ENCODE data around the gene PCDHB16. TPM values are rescaled to one million over a fixed set of nuclear protein-coding genes. Genes with fewer than 3 reads are reported as not detected.
"Not testable (repeated sequence)": the region's sequence is repeated elsewhere in the genome, so short reads cannot be mapped to it uniquely, and the experiment has no call there.

The PCDHB16 gene
- total RNA-seq, 6 donors from 2014 or later, result 1.6 to 4.9 (median 2.1) TPM

DNA sequence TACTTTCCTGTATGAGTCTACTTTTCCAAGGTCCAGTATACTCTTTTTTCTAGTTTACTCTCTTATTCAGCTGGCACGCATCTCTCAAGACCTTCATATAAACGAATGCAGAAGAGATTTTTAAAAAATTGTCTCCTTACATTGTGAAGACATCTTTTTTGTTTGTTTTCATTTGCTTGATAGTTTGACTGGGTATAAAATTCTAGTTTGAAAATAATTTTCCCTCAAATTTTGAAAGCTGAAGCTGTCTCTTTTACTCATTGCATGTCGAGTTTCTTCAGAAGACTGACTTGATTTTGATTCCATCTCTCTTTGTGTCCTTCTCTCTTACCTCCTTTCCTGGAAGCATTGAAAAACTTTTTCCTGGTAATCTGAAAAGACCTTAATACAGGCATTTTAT is 14.2 kb downstream of the PCDHB16 start:
- no peak overlapping the region for H3K27ac ChIP-seq
- no peak for ATAC-seq (ENCODE audit: low FRiP score in 2 of 2)
- no peaks in the 10 kb centered on the region for H3K36me3 ChIP-seq
- peaks cover 25 to 64% (median 48%) of the 10 kb centered on the region in 4 donors for H3K9me3 ChIP-seq
- H3K4me3 ChIP-seq, result no peak overlapping the region
- no peaks in the 10 kb centered on the region for H3K27me3 ChIP-seq
- DNase-seq, result no peak
- TF ChIP-seq POLR2AphosphoS5 (IDR thresholded peaks at IDR 0.05) (no peak), POLR2A (IDR thresholded peaks at IDR 0.05) (no peak), EP300 (IDR thresholded peaks at IDR 0.05) (no peak)
- TF ChIP-seq, protein P1, sequence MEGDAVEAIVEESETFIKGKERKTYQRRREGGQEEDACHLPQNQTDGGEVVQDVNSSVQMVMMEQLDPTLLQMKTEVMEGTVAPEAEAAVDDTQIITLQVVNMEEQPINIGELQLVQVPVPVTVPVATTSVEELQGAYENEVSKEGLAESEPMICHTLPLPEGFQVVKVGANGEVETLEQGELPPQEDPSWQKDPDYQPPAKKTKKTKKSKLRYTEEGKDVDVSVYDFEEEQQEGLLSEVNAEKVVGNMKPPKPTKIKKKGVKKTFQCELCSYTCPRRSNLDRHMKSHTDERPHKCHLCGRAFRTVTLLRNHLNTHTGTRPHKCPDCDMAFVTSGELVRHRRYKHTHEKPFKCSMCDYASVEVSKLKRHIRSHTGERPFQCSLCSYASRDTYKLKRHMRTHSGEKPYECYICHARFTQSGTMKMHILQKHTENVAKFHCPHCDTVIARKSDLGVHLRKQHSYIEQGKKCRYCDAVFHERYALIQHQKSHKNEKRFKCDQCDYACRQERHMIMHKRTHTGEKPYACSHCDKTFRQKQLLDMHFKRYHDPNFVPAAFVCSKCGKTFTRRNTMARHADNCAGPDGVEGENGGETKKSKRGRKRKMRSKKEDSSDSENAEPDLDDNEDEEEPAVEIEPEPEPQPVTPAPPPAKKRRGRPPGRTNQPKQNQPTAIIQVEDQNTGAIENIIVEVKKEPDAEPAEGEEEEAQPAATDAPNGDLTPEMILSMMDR (IDR thresholded peaks at IDR 0.05), result no peak
- no peaks in the 10 kb centered on the region for H3K4me1 ChIP-seq
- 44 to 55% methylated on average over 3 of the region's 3 CpGs for WGBS, 2 donors

DNA sequence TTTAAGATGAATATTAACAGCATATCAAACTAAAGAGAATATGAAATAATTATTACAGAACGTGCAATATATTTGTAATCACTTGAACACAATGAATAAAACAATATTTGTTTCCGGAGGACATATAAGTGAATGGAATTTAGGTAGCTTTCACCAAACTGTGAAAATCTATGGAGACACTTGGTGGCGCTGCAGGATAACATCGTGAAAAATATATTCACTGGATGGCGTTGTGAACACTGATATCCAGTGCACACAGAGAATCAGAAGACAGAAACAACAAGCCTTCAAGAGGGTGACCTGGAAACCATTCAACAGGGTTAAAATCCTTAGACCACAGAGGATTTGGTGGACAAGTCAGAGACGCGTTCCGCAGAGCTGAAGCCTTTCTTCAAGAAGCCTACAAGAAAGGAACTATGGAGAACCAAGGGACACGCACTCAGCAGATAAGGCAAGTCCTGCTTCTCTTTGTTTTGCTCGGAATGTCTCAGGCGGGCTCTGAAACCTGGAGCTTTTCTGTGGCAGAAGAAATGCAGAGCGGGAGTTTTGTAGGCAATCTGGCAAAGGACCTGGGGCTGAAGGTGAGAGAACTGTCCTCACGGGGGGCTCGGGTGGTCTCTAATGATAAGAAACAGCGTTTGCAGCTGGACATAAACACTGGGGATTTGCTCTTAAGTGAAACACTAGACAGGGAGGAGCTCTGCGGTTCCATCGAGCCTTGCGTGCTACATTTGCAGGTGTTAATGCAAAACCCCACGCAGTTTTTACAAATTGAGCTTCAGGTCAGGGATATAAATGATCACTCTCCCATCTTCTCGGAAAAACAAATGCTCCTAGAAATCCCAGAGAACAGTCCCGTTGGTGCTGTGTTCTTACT is 17.4 kb downstream of the PCDHB16 start, which contains the start of gene PCDHB11:
PCDHB11 (plus strand) TSS at position 269 of the 877 bp plus-strand sequence; CDS start at position 417, 148 bp downstream.
- no peak for DNase-seq
- WGBS, 2 donors, result 34 to 44% methylated on average over 21 of the region's 21 CpGs

DNA sequence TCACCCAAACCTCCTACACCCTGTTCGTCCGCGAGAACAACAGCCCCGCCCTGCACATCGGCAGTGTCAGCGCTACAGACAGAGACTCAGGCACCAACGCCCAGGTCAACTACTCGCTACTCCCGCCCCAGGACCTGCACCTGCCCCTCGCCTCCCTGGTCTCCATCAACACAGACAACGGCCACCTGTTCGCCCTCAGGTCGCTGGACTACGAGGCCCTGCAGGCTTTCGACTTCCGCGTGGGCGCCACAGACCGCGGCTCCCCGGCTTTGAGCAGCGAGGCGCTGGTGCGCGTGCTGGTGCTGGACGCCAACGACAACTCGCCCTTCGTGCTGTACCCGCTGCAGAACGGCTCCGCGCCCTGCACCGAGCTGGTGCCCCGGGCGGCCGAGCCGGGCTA is 18.9 kb downstream of the PCDHB16 start:
- WGBS, 2 donors, result 30 to 33% methylated on average over 9 to 13 of the region's 38 CpGs
- ATAC-seq (ENCODE audit: low FRiP score in 2 of 2); H3K27ac ChIP-seq; H3K4me3 ChIP-seq; H3K36me3 ChIP-seq; H3K4me1 ChIP-seq; H3K27me3 ChIP-seq: not testable (repeated sequence)
- peak in 1 of 2 donors; percentile 69 for DNase-seq
- H3K9me3 ChIP-seq, result peaks cover 25 to 57% (median 50%) of the 10 kb centered on the region in 4 donors

More for the DNA sequence above, 17.4 kb downstream of the PCDHB16 start, which contains the start of gene PCDHB11:
- no peaks in the 10 kb centered on the region for H3K27me3 ChIP-seq
- H3K36me3 ChIP-seq, result no peaks in the 10 kb centered on the region
- H3K4me1 ChIP-seq, result no peaks in the 10 kb centered on the region
- TF ChIP-seq POLR2A (IDR thresholded peaks at IDR 0.05) (no peak), POLR2AphosphoS5 (IDR thresholded peaks at IDR 0.05) (no peak), EP300 (IDR thresholded peaks at IDR 0.05) (no peak)
- TF ChIP-seq, protein P1 (IDR thresholded peaks at IDR 0.05), result no peak
- H3K9me3 ChIP-seq, result peaks cover 36 to 59% (median 57%) of the 10 kb centered on the region in 4 donors
- H3K27ac ChIP-seq, result no peak within 1 kb of the TSS
- peak within 1 kb of the TSS in 1 of 4 donors; percentile 6 for H3K4me3 ChIP-seq
- no peak for ATAC-seq (ENCODE audit: low FRiP score in 2 of 2)

DNA sequence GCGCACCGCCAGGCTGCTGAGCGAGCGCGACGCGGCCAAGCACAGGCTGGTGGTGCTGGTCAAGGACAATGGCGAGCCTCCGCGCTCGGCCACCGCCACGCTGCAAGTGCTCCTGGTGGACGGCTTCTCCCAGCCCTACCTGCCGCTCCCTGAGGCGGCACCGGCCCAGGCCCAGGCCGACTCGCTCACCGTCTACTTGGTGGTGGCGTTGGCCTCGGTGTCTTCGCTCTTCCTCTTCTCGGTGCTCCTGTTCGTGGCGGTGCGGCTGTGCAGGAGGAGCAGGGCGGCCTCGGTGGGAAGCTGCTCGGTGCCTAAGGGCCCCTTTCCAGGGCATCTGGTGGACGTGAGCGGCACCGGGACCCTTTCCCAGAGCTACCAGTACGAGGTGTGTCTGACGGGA is 19.5 kb downstream of the PCDHB16 start:
- not testable (repeated sequence) for H3K27me3 ChIP-seq; H3K4me1 ChIP-seq; H3K27ac ChIP-seq; H3K36me3 ChIP-seq; H3K4me3 ChIP-seq; ATAC-seq (ENCODE audit: low FRiP score in 2 of 2)
- peak in 1 of 2 donors; percentile 70 for DNase-seq
- H3K9me3 ChIP-seq, result peaks cover 24 to 55% (median 45%) of the 10 kb centered on the region in 4 donors
- 36 to 42% methylated on average over 7 to 17 of the region's 35 CpGs for WGBS, 2 donors

DNA sequence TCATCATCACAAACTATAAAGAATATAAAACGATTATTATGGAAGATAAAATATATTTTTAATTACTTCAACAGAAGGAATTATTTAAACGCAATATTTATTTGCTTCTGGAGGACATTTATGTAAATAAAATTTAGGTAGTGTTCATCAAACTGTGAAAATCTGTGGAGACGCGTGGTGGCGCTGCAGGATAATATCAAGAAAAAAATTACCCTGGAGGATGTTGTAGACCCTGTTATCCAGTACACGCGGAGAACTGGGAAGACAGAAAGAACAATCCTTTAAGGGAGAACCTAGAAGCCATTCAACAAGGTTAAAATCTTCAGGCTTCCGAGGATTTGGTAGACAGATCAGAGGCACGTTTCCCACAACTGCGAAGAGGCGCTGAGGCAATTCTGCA is 26.3 kb downstream of the PCDHB16 start, which contains the start of gene PCDHB12:
PCDHB12 (plus strand) TSS at position 242 of the 400 bp plus-strand sequence. CDS start 189 bp downstream, outside the sequence.
- TF ChIP-seq POLR2A (IDR thresholded peaks at IDR 0.05) (no peak), EP300 (IDR thresholded peaks at IDR 0.05) (no peak), POLR2AphosphoS5 (IDR thresholded peaks at IDR 0.05) (no peak)
- TF ChIP-seq, protein P1 (IDR thresholded peaks at IDR 0.05), result no peak
- H3K4me3 ChIP-seq, result peak within 1 kb of the TSS in 2 of 4 donors; percentile 17 to 21

DNA sequence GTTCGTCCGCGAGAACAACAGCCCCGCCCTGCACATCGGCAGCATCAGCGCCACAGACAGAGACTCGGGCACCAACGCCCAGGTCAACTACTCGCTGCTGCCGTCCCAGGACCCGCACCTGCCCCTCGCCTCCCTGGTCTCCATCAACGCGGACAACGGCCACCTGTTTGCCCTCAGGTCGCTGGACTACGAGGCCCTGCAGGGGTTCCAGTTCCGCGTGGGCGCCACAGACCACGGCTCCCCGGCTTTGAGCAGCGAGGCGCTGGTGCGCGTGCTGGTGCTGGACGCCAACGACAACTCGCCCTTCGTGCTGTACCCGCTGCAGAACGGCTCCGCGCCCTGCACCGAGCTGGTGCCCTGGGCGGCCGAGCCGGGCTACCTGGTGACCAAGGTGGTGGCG is 28.1 kb downstream of the PCDHB16 start:
- H3K27me3 ChIP-seq; H3K4me3 ChIP-seq; H3K27ac ChIP-seq; H3K4me1 ChIP-seq; H3K36me3 ChIP-seq; ATAC-seq (ENCODE audit: low FRiP score in 2 of 2): not testable (repeated sequence)
- H3K9me3 ChIP-seq, result peaks cover 26 to 50% (median 42%) of the 10 kb centered on the region in 4 donors
- WGBS, 2 donors, result 24 to 33% methylated on average over 15 to 18 of the region's 39 CpGs
- DNase-seq, result peak in 1 of 2 donors; percentile 69

More for the DNA sequence above, 26.3 kb downstream of the PCDHB16 start, which contains the start of gene PCDHB12:
- H3K4me1 ChIP-seq, result no peaks in the 10 kb centered on the region
- ATAC-seq (ENCODE audit: low FRiP score in 2 of 2) (no peak), DNase-seq (no peak)
- no peak within 1 kb of the TSS for H3K27ac ChIP-seq
- 22 to 26% methylated on average over 11 of the region's 11 CpGs for WGBS, 2 donors
- no peaks in the 10 kb centered on the region for H3K27me3 ChIP-seq
- peaks cover 26 to 37% (median 34%) of the 10 kb centered on the region in 4 donors for H3K9me3 ChIP-seq
- H3K36me3 ChIP-seq, result no peaks in the 10 kb centered on the region

DNA sequence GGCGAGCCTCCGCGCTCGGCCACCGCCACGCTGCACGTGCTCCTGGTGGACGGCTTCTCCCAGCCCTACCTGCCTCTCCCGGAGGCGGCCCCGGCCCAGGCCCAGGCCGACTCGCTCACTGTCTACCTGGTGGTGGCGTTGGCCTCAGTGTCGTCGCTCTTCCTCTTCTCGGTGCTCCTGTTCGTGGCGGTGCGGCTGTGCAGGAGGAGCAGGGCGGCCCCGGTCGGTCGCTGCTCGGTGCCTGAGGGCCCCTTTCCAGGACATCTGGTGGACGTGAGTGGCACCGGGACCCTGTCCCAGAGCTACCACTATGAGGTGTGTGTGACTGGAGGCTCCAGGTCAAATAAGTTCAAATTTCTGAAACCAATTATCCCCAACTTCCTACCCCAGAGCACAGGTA is 28.7 kb downstream of the PCDHB16 start:
- not testable (repeated sequence) for H3K27ac ChIP-seq
- peaks cover 26 to 54% (median 43%) of the 10 kb centered on the region in 4 donors for H3K9me3 ChIP-seq

More for the DNA sequence above, 28.7 kb downstream of the PCDHB16 start:
- DNase-seq, result peak in 1 of 2 donors; percentile 65
- not testable (repeated sequence) for H3K27me3 ChIP-seq; H3K4me3 ChIP-seq; H3K36me3 ChIP-seq; ATAC-seq (ENCODE audit: low FRiP score in 2 of 2); H3K4me1 ChIP-seq
- WGBS, 2 donors, result 16 to 21% methylated on average over 5 to 6 of the region's 27 CpGs

Measured in upper lobe of left lung (tissue), 6 donors.